NCI-H748 (cell line): Measurements from ENCODE around the gene CDH4.
A peak's percentile ranks its signal among the peaks of the same experiment; 100 is the strongest.

Experiments
- DNase-seq: peaks from one replicate; lab custom pipeline; 2025; ENCODE audit not compliant: unreplicated experiment; lab: John Stamatoyannopoulos, UW

The CDH4 gene

DNA sequence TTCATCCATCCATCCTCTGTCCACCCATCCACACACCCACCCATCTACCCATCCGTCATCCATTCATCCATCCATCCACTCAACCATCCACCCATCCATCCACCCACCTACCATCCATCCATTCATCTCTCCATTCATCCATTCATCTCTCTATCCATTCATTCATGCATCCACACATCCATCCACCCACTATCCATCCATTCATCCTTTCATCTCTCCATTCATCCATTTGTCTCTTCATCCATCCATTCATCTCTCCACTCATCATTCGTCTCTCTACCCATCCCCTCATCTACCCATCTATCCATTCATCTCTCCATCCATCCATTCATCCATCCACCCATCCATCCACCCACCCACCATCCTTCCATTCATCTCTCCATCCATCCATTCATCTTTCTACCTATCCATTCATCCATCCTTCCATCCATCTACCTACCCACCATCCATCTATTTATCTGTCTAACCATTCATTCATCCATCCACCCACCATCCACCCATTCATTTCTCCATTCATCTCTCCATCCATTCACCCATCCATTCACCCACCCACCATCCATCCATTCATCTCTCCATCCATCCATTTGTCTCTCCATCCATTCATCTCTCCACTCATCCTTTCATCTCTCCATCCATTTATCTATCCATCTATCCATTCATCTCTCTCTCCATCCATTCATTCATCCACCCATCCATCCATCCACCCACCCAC lies 538.2 kb downstream of the CDH4 start:
- no peak for DNase-seq

DNA sequence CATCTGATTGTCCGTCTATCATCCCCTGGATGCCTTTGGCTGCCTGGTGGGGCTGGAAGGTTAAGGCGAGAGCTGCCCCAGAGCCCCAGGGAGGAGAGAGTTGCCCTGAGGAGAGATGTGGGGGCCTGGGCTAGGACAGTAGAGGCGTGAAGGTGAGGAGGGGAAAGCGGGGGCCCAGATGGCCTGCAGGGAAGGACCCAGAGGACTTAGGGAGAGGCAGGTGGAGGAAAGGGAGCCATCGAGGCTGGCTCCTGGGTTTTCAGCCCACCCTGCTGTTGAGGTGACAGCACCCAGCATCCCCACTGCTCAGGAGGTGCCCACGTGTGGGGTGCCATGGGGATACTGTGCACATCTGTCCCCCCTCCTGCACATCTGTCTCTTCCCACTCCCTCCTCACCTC lies 539.9 kb downstream of the CDH4 start:
- DNase-seq, result no peak

GRCh38 chr20:61795669-61796630 lies 543.9 kb downstream of the CDH4 start:
- no peak for DNase-seq

- DNase-seq, result no peak
Measured at GRCh38 chr20:61796738-61797137, 544.7 kb downstream of the CDH4 start.

- DNase-seq, result peak; percentile 49
Measured at GRCh38 chr20:61797200-61797599, 545.1 kb downstream of the CDH4 start.

GRCh38 chr20:61797971-61798411 lies 545.9 kb downstream of the CDH4 start:
- no peak for DNase-seq

- DNase-seq, result no peak
Measured at GRCh38 chr20:61798632-61799031, 546.6 kb downstream of the CDH4 start.

DNA sequence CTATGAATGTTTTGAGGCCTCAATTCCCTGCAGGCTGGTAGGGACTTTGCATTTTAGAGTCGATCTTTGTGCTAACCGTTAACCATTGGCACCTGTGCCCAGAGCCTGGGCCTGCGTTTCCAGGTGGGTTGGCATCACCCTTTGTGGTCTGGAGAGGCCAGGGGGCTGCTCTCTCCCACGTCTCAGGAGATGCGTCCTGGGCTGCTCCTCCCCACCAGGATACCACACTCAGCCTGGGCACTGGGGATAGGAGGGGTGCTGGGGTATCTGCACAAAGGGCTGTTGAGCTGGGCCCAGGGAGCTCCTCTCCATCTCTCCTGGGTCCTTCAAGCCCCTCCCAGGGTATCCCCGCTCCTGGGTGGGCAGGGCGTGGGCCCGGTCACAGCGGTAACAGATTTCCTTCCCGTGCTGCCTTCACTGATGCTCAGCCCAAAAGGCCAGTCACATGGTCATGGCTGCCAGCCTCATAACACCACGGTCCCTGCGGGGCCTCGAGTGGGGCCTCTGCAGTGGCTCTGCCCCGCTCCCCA lies 547.4 kb downstream of the CDH4 start:
- DNase-seq, result no peak

DNA sequence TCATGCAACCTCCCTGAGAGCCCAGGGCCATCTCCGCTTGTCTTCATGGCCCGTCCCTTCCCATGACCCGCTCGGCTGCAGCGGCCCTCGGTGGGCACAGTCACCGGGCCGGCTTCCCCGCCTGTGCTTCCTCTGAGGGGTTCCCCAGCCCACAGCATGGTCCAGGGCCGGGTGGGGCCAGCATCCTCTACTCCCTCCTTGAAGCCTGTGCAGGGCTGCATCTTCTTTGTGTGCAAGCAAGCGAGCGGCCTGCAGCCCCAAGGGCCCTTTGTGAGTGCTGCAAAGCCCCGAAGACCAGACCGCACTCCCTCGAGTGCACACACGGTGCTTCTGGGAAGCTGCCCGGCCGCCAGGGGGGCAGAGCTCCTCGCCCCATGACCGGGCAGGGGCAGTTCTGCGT lies 547.9 kb downstream of the CDH4 start:
- no peak for DNase-seq

GRCh38 chr20:61800359-61801064 lies 548.5 kb downstream of the CDH4 start:
- DNase-seq, result no peak

DNA sequence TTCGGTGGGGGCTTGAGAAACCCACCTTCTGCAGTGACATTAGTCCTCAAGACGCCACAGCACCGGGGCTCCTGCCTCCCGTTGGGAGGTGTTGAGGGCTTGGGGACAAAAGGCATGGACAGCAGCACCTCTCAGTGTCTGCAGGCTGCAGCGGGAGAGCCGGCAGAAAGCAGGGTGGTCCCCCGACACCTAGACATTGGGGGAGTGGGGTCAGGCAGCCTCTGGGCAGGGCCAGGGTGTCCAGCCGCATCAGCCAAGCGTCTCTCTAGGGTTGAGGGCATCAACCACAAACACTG lies 549.0 kb downstream of the CDH4 start:
- no peak for DNase-seq

DNA sequence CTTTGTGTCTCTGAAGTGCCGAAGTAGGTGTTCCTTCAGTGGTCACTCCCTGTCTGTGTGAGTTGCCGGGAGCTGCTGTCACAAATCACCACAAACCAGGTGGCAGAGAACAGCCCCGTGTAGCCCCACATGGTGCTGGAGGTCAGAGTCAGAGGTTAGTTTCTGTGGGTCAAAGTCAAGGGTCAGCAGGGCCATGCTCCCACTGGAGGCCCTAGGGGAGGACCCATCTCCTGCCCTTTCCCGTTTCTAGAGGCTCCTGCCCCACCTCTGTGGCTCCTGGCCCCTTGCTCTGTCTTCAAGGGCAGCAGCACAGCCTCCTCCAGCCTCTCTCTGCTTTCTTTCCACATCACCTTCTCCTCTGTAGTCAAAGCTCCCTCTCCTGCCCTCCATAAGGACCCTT lies 549.4 kb downstream of the CDH4 start:
- DNase-seq, result no peak

GRCh38 chr20:61801857-61802442 lies 549.9 kb downstream of the CDH4 start:
- DNase-seq, result no peak

GRCh38 chr20:61802721-61803311 lies 550.8 kb downstream of the CDH4 start:
- DNase-seq, result peak; percentile 12

- DNase-seq, result no peak
Measured at GRCh38 chr20:61803416-61803914, 551.4 kb downstream of the CDH4 start.

DNA sequence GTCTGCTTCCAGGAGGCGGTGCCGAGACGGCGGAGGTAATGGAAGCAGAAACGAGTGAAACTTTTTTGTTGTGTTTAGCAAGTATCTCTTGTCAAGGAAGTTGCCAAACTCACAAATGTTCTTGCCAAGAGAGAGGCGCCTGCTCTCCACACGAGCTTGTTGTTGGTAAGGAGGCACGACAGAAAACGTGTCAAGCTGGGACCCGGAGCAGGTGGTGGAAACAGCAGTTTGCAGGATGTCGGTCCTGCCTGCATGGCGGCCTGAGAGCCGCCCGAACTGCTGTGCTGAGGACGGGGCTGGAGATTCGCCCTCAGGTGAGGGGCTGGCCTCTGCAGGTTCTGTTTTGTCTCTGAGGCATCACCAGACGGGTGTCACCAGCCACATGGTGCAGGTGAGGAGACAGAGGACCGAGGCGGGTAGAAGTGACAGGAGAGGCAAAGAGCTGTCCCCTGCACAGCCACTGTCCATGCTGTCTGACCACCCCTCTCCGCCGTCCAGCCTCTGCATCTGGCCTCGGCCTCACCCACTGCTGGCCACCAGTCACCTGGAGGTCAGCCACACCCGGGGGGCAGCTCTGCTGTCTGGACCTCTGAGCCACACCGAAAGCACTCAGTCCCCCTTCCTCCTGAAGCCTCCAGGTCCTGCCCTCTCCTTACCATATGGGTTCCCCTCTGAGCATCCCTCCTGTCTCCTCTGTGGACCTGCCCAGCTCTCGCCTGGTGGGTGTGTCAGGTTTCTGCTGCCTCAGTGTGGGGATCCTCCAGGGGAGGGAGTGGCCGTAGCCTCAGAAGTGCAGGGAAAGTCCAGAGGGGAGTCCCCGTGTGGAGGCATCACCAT lies 552.1 kb downstream of the CDH4 start:
- peak; percentile 32 for DNase-seq

GRCh38 chr20:61804752-61805295 lies 552.8 kb downstream of the CDH4 start:
- no peak for DNase-seq

DNA sequence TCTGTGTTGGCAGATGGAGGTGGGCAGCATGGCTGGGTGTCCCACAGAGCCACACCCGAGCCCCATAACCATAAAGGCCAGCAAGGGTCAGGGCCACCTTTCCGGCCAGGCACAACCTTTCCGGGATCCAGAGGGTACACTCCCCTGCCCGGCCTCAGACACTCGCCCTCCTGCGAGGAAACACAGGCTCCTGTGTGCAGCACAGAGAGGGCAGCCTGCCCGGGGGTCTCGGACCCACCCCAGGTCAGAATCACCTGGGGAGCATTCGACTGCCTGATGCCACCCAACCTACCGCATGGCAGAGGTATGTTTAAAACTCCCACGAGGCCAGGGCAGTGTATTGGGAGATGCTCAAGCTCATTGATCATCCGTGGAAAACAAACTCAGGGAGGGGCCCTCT lies 553.3 kb downstream of the CDH4 start:
- DNase-seq, result no peak

- DNase-seq, result no peak
Measured at GRCh38 chr20:61805781-61806180, 553.7 kb downstream of the CDH4 start.
